CD4-positive, CD25-positive, alpha-beta regulatory T cell (primary cell): ENCODE data around the gene TFF1. TPM values are rescaled to one million over a fixed set of nuclear protein-coding genes. Genes with fewer than 3 reads are reported as not detected.
A peak's percentile ranks its signal among the peaks of the same experiment; 100 is the strongest.
"Not testable (repeated sequence)": the region's sequence is repeated elsewhere in the genome, so short reads cannot be mapped to it uniquely, and the experiment has no call there.

Experiments
- ATAC-seq, 2 donors: fragments of 150-1000 bp; cut with Tn5 transposase; one replicate each; pipeline ENCODE4 v1.10.0; 2021; ENCODE audit warnings: low read depth in 2 of 2, moderate number of reproducible peaks in 2 of 2, moderate library complexity in 1 of 2
- DNase-seq, 3 donors: peaks; one replicate each; pipeline versions ENCODE4 v3.0.0 to v3.0.0-alpha.2; 2012 to 2022; ENCODE audit warnings: mixed read lengths in 1 of 3
- H3K27ac ChIP-seq: one replicate; pipeline ENCODE4 v1.7.0; 2013; ENCODE audit warnings: mild to moderate bottlenecking, low read length; ENCODE audit not compliant: insufficient read depth, poor library complexity, severe bottlenecking
- H3K27me3 ChIP-seq: one replicate; pipeline ENCODE4 v1.7.0; 2013; ENCODE audit warnings: low read length; ENCODE audit not compliant: control insufficient read depth, insufficient read depth
- H3K36me3 ChIP-seq: one replicate; pipeline ENCODE4 v1.7.0; 2013; ENCODE audit warnings: mild to moderate bottlenecking, low read length, moderate library complexity; ENCODE audit not compliant: control insufficient read depth, insufficient read depth
- H3K4me1 ChIP-seq: 2 replicates; pipeline ENCODE4 v1.7.0; 2013; ENCODE audit warnings: mild to moderate bottlenecking, low read length; ENCODE audit not compliant: insufficient read depth, control insufficient read depth, poor library complexity, severe bottlenecking
- H3K4me3 ChIP-seq: one replicate; pipeline ENCODE4 v1.7.0; 2013; ENCODE audit warnings: low read depth, mild to moderate bottlenecking, low read length, moderate library complexity
- H3K9me3 ChIP-seq, 2 experiments: 1 replicate in 1 of 2; 2 replicates in 1 of 2; pipeline ENCODE4 v1.7.0; 2013; ENCODE audit warnings: low read length in 2 of 2, mild to moderate bottlenecking in 1 of 2, moderate library complexity in 1 of 2; ENCODE audit not compliant: control insufficient read depth in 2 of 2
- H3K27ac Mint-ChIP-seq, 3 donors: one replicate each; pipeline ENCODE4 v1.8.0; 2020 to 2022; ENCODE audit warnings: mild to moderate bottlenecking in 3 of 3, mixed read lengths in 3 of 3, moderate library complexity in 2 of 3
- H3K27me3 Mint-ChIP-seq: one replicate; pipeline ENCODE4 v1.8.0; 2022; ENCODE audit warnings: mild to moderate bottlenecking, mixed read lengths
- H3K36me3 Mint-ChIP-seq: one replicate; pipeline ENCODE4 v1.8.0; 2020; ENCODE audit warnings: mixed read lengths
- H3K4me1 Mint-ChIP-seq, 4 donors: one replicate each; pipeline ENCODE4 v1.8.0; 2020 to 2022; ENCODE audit warnings: mixed read lengths in 4 of 4, mild to moderate bottlenecking in 1 of 4
- H3K4me3 Mint-ChIP-seq, 4 donors: one replicate each; pipeline ENCODE4 v1.8.0; 2020 to 2022; ENCODE audit warnings: mild to moderate bottlenecking in 4 of 4, mixed read lengths in 4 of 4, moderate library complexity in 3 of 4
- H3K9me3 Mint-ChIP-seq, 7 donors: one replicate each; pipeline ENCODE4 v1.8.0; 2020 to 2022; ENCODE audit warnings: mixed read lengths in 7 of 7, mild to moderate bottlenecking in 3 of 7, moderate library complexity in 2 of 7
- polyA plus RNA-seq, 4 donors: library from polyadenylated mRNA; unstranded; fragments of 300-500 nt; fragmentation: Illumina TruSeq; gene quantifications; one replicate each; pipeline ENCODE4 v1.2.3, GENCODE V29; 2021
- total RNA-seq: library from RNA; stranded (reverse); gene quantifications from one replicate; pipeline ENCODE4 v1.2.3, GENCODE V29; 2022

Gene TFF1
- total and polyA plus RNA-seq, 5 donors from 2014 or later: not detected

- Histone ChIP-seq H3K4me3 (peak overlapping the region; percentile 37), H3K36me3 (peaks cover 72% of the 10 kb centered on the region), H3K27me3 (no peaks in the 10 kb centered on the region), H3K9me3 (no peaks in the 10 kb centered on the region), H3K27ac (peak overlapping the region; percentile 96), H3K4me1 (peaks cover 86% of the 10 kb centered on the region)
- Mint-ChIP-seq H3K27ac (peak overlapping the region; percentile 47 to 99 (median 70)), H3K36me3 (peaks cover 47% of the 10 kb centered on the region), H3K27me3 (no peaks in the 10 kb centered on the region), H3K4me1 (peaks cover 4 to 61% (median 36%) of the 10 kb centered on the region in 4 donors), H3K4me3 (no peak overlapping the region), H3K9me3 (no peaks in the 10 kb centered on the region)
- DNase-seq: no peak
- ATAC-seq: no peak
Measured at GRCh38 chr21:42411891-42412635, 45.7 kb upstream of the TFF1 start.

- no peaks in the 10 kb centered on the region for H3K9me3 ChIP-seq
- H3K36me3 ChIP-seq: peaks cover 66% of the 10 kb centered on the region
- Mint-ChIP-seq H3K4me1 (peaks cover 10 to 68% (median 42%) of the 10 kb centered on the region in 4 donors), H3K27me3 (no peaks in the 10 kb centered on the region), H3K36me3 (peaks cover 54% of the 10 kb centered on the region), H3K4me3 (no peak overlapping the region), H3K9me3 (no peaks in the 10 kb centered on the region), H3K27ac (no peak overlapping the region)
- H3K27ac ChIP-seq: peak overlapping the region; percentile 96
- ATAC-seq (peak; percentile 19 to 33), DNase-seq (peak in 1 of 3 donors; percentile 56)
- H3K27me3 ChIP-seq: no peaks in the 10 kb centered on the region
- peaks cover 86% of the 10 kb centered on the region for H3K4me1 ChIP-seq
- H3K4me3 ChIP-seq: peak overlapping the region; percentile 37
Measured at GRCh38 chr21:42411197-42411869, 45.0 kb upstream of the TFF1 start.

- ATAC-seq (peak; percentile 32 to 41), DNase-seq (no peak)
- H3K27me3 Mint-ChIP-seq: peaks cover 9% of the 10 kb centered on the region
- peaks cover 48% of the 10 kb centered on the region for H3K36me3 Mint-ChIP-seq
- H3K9me3 Mint-ChIP-seq: peaks cover 0 to 2% (median 0%) of the 10 kb centered on the region in 7 donors
- Histone ChIP-seq H3K4me1 (peaks cover 86% of the 10 kb centered on the region), H3K36me3 (peaks cover 61% of the 10 kb centered on the region), H3K4me3 (peak overlapping the region; percentile 58), H3K27me3 (no peaks in the 10 kb centered on the region), H3K27ac (peak overlapping the region; percentile 36), H3K9me3 (no peaks in the 10 kb centered on the region)
- peak overlapping the region; percentile 77 to 93 (median 92) for H3K27ac Mint-ChIP-seq
- H3K4me1 Mint-ChIP-seq: peaks cover 12 to 59% (median 44%) of the 10 kb centered on the region in 4 donors
- peak overlapping the region; percentile 45 to 82 (median 52) for H3K4me3 Mint-ChIP-seq
Measured at GRCh38 chr21:42409366-42409765, 43.0 kb upstream of the TFF1 start.

GRCh38 chr21:42408718-42409117, 42.4 kb upstream of the TFF1 start:
- peaks cover 42% of the 10 kb centered on the region for H3K36me3 Mint-ChIP-seq
- not testable (repeated sequence) for H3K27me3 ChIP-seq, DNase-seq, H3K27me3 Mint-ChIP-seq, H3K9me3 ChIP-seq, H3K9me3 Mint-ChIP-seq, ATAC-seq
- peak overlapping the region in 3 of 4 donors; percentile 26 to 98 (median 45) for H3K4me3 Mint-ChIP-seq
- peak overlapping the region; percentile 77 to 96 (median 92) for H3K27ac Mint-ChIP-seq
- peaks cover 85% of the 10 kb centered on the region for H3K4me1 ChIP-seq
- H3K36me3 ChIP-seq: peaks cover 55% of the 10 kb centered on the region
- peaks cover 13 to 58% (median 42%) of the 10 kb centered on the region in 4 donors for H3K4me1 Mint-ChIP-seq
- H3K4me3 ChIP-seq: peak overlapping the region; percentile 43
- peak overlapping the region; percentile 91 for H3K27ac ChIP-seq

GRCh38 chr21:42407476-42407875, 41.1 kb upstream of the TFF1 start:
- peaks cover 43% of the 10 kb centered on the region for H3K36me3 ChIP-seq

GRCh38 chr21:42406866-42407265, 40.5 kb upstream of the TFF1 start:
- Histone ChIP-seq H3K27ac (peak overlapping the region; percentile 91), H3K27me3 (no peaks in the 10 kb centered on the region), H3K36me3 (peaks cover 36% of the 10 kb centered on the region), H3K9me3 (no peaks in the 10 kb centered on the region), H3K4me3 (peak overlapping the region; percentile 93), H3K4me1 (peaks cover 85% of the 10 kb centered on the region)
- Mint-ChIP-seq H3K27me3 (peaks cover 9% of the 10 kb centered on the region), H3K27ac (peak overlapping the region; percentile 92 to 99 (median 96)), H3K36me3 (peaks cover 36% of the 10 kb centered on the region), H3K4me1 (peaks cover 24 to 65% (median 51%) of the 10 kb centered on the region in 4 donors), H3K4me3 (peak overlapping the region; percentile 91 to 99 (median 96)), H3K9me3 (peaks cover 0 to 2% (median under 1%) of the 10 kb centered on the region in 7 donors)
- no peak for ATAC-seq
- no peak for DNase-seq

More at GRCh38 chr21:42407476-42407875, 41.1 kb upstream of the TFF1 start:
- ATAC-seq (no peak), DNase-seq (no peak)
- H3K27ac Mint-ChIP-seq: peak overlapping the region; percentile 92 to 99 (median 96)
- Histone ChIP-seq H3K27me3 (no peaks in the 10 kb centered on the region), H3K4me1 (peaks cover 85% of the 10 kb centered on the region), H3K27ac (peak overlapping the region; percentile 91), H3K9me3 (no peaks in the 10 kb centered on the region), H3K4me3 (peak overlapping the region; percentile 93)
- H3K36me3 Mint-ChIP-seq: peaks cover 36% of the 10 kb centered on the region
- H3K27me3 Mint-ChIP-seq: peaks cover 9% of the 10 kb centered on the region
- H3K4me1 Mint-ChIP-seq: peaks cover 22 to 63% (median 47%) of the 10 kb centered on the region in 4 donors
- peaks cover 0 to 2% (median 0%) of the 10 kb centered on the region in 7 donors for H3K9me3 Mint-ChIP-seq
- H3K4me3 Mint-ChIP-seq: peak overlapping the region; percentile 91 to 99 (median 96)

GRCh38 chr21:42406201-42406621, 39.9 kb upstream of the TFF1 start:
- H3K36me3 Mint-ChIP-seq: peaks cover 36% of the 10 kb centered on the region
- peak overlapping the region; percentile 91 to 99 (median 96) for H3K4me3 Mint-ChIP-seq
- H3K27me3 ChIP-seq: no peaks in the 10 kb centered on the region
- peak; percentile 44 to 47 for ATAC-seq
- peaks cover 30% of the 10 kb centered on the region for H3K36me3 ChIP-seq
- H3K27ac ChIP-seq: peak overlapping the region; percentile 91
- peaks cover 85% of the 10 kb centered on the region for H3K4me1 ChIP-seq
- peaks cover 9% of the 10 kb centered on the region for H3K27me3 Mint-ChIP-seq
- peaks cover 29 to 72% (median 56%) of the 10 kb centered on the region in 4 donors for H3K4me1 Mint-ChIP-seq
- peak overlapping the region; percentile 92 to 99 (median 96) for H3K27ac Mint-ChIP-seq
- peak; percentile 39 to 79 (median 59) for DNase-seq
- peaks cover 0 to 7% (median 2%) of the 10 kb centered on the region in 7 donors for H3K9me3 Mint-ChIP-seq
- no peaks in the 10 kb centered on the region for H3K9me3 ChIP-seq
- peak overlapping the region; percentile 93 for H3K4me3 ChIP-seq
